ENCODE measurements around the gene EYS. TPM values are rescaled to one million over a fixed set of nuclear protein-coding genes. Genes with fewer than 3 reads are reported as not detected.

The EYS gene
- polyA plus RNA-seq, 2 of the 4 experiments (the other 2 are of a cell fraction): 0.03 to 0.06 TPM

- ChIA-PET POLR2A (no interaction called here), CTCF (no interaction called here)
- H3K27ac ChIP-seq: no peak overlapping the region
- H3K4me2 ChIP-seq: no peak overlapping the region
- TF ChIP-seq EP300 (IDR thresholded peaks at IDR 0.05) (no peak), RCOR1 (IDR thresholded peaks at IDR 0.05; ENCODE audit: low read depth, low read length) (no peak), ZC3H11A (IDR thresholded peaks at IDR 0.05) (no peak), RFX5 (IDR thresholded peaks at IDR 0.05) (no peak), ZSCAN20 (CRISPR knock-in tag; IDR thresholded peaks at IDR 0.05) (no peak), HES2 (IDR thresholded peaks at IDR 0.05) (no peak), JUNB (IDR thresholded peaks at IDR 0.05) (no peak), TFCP2L1 (CRISPR knock-in tag; IDR thresholded peaks at IDR 0.05) (no peak), REST (IDR thresholded peaks at IDR 0.05) (no peak), ZNF302 (CRISPR knock-in tag; IDR thresholded peaks at IDR 0.05) (no peak)
- no peaks in the 10 kb centered on the region for H3K4me1 ChIP-seq
- ATAC-seq (no peak), FAIRE-seq (no peak), DNase-seq (ENCODE audit: low read depth in 1 of 2, low spot score in 1 of 2) (no peak)
- WGBS (ENCODE audit: missing lambda C conversion rate): 10% methylated on average over 1 of the region's 1 CpG
- no peaks in the 10 kb centered on the region for H3K9me3 ChIP-seq
- no peak overlapping the region for H3K4me3 ChIP-seq
Observed at GRCh38 chr6:64227863-64228262, 1479.2 kb downstream of the EYS start.

- no peak for FAIRE-seq
- H3K27ac ChIP-seq: no peak overlapping the region
- ChIA-PET POLR2A (no interaction called here), CTCF (no interaction called here)
- H3K4me2 ChIP-seq: no peak overlapping the region
- H3K4me3 ChIP-seq: no peak overlapping the region
- H3K9me3 ChIP-seq: no peaks in the 10 kb centered on the region
- no peak for ATAC-seq
- no peaks in the 10 kb centered on the region for H3K4me1 ChIP-seq
- no peak for DNase-seq (ENCODE audit: low read depth in 1 of 2, low spot score in 1 of 2)
- TF ChIP-seq RARB (CRISPR knock-in tag; IDR thresholded peaks at IDR 0.05): no peak
- TF ChIP-seq BHLHE40 (IDR thresholded peaks at IDR 0.05; ENCODE audit: low read depth, low read length): no peak
- no peak for TF ChIP-seq HDAC2 (IDR thresholded peaks at IDR 0.05)
- TF ChIP-seq HOXB5 (CRISPR knock-in tag; IDR thresholded peaks at IDR 0.05): no peak
- no peak for TF ChIP-seq NFE2L2 (conservative IDR thresholded peaks at IDR 0.05; ENCODE audit: low read length)
- no peak for TF ChIP-seq FOSL2 (IDR thresholded peaks at IDR 0.05)
- no peak for TF ChIP-seq FOSL2 (CRISPR knock-in tag; IDR thresholded peaks at IDR 0.05)
- TF ChIP-seq NR3C1 (IDR thresholded peaks at IDR 0.05): no peak
- TF ChIP-seq RAD21 (conservative IDR thresholded peaks at IDR 0.05 in 1 of 2, IDR thresholded peaks at IDR 0.05 in 1 of 2): no peak
- TF ChIP-seq EHF (CRISPR knock-in tag; IDR thresholded peaks at IDR 0.05): no peak
- no peak for TF ChIP-seq MAFK (IDR thresholded peaks at IDR 0.05; ENCODE audit: partially characterized antibody)
- TF ChIP-seq USF2 (IDR thresholded peaks at IDR 0.05): no peak
- TF ChIP-seq HEYL (CRISPR knock-in tag; IDR thresholded peaks at IDR 0.05): no peak
Observed at GRCh38 chr6:64225503-64225902, 1481.5 kb downstream of the EYS start.

GRCh38 chr6:64224819-64225218, 1482.2 kb downstream of the EYS start:
- ChIA-PET POLR2A (no interaction called here), CTCF (no interaction called here)
- no peaks in the 10 kb centered on the region for H3K9me3 ChIP-seq
- no peaks in the 10 kb centered on the region for H3K4me1 ChIP-seq
- ATAC-seq: no peak
- no peak overlapping the region for H3K4me2 ChIP-seq
- H3K4me3 ChIP-seq: no peak overlapping the region
- FAIRE-seq: no peak
- no peak for DNase-seq (ENCODE audit: low read depth in 1 of 2, low spot score in 1 of 2)
- 29% methylated on average over 1 of the region's 1 CpG for WGBS (ENCODE audit: missing lambda C conversion rate)
- no peak overlapping the region for H3K27ac ChIP-seq
- TF ChIP-seq RNF2 (IDR thresholded peaks at IDR 0.05; ENCODE audit: borderline replicate concordance, low read depth): no peak
- no peak for TF ChIP-seq POLR2AphosphoS2 (conservative IDR thresholded peaks at IDR 0.05; ENCODE audit: low read length)
- TF ChIP-seq CTCF (IDR thresholded peaks at IDR 0.05): no peak
- TF ChIP-seq REST (IDR thresholded peaks at IDR 0.05): no peak
- no peak for TF ChIP-seq MAX (IDR thresholded peaks at IDR 0.05)
- TF ChIP-seq ZC3H11A (IDR thresholded peaks at IDR 0.05): no peak
- no peak for TF ChIP-seq HES2 (IDR thresholded peaks at IDR 0.05)
- TF ChIP-seq MAFK (IDR thresholded peaks at IDR 0.05; ENCODE audit: partially characterized antibody): no peak

All from A549 (cell line).